BJ (cell line): ENCODE measurements around the gene MAP3K13. TPM values are rescaled to one million over a fixed set of nuclear protein-coding genes. Genes with fewer than 3 reads are reported as not detected.

Source experiments
- CTCF ChIA-PET: fragments of 350-600 bp; formaldehyde crosslinking; extraction: SDS; loops from one replicate; lab custom pipeline; 2021; ENCODE audit warnings: antibody characterized with exemption, inconsistent platforms; lab: Yijun Ruan, JAX
- POLR2A ChIA-PET: fragments of 300-600 bp; sonication (Branson Sonifier 250); formaldehyde crosslinking; extraction: SDS; loops from one replicate; lab custom pipeline; 2021; ENCODE audit warnings: antibody characterized with exemption; lab: Charles Lee
- DNase-seq: peaks from one replicate; pipeline ENCODE4 v3.0.0-alpha.2; 2011; ENCODE audit warnings: low read depth
- H3K27me3 ChIP-seq: 2 replicates; pipeline ENCODE4 v1.6.0; 2011; ENCODE audit warnings: low read length; ENCODE audit not compliant: control insufficient read depth, insufficient read depth
- H3K36me3 ChIP-seq: 2 replicates; pipeline ENCODE4 v1.5.1; 2011; ENCODE audit warnings: low read length; ENCODE audit not compliant: control insufficient read depth, insufficient read depth
- H3K4me3 ChIP-seq: 2 replicates; pipeline ENCODE4 v1.5.1; 2011; ENCODE audit warnings: low read depth, mild to moderate bottlenecking, control low read depth, low read length
- CTCF ChIP-seq: IDR thresholded peaks from 2 replicates; pipeline ENCODE4 v1.5.1; 2011; ENCODE audit warnings: low read depth, mild to moderate bottlenecking, control low read depth, inconsistent platforms, low read length, moderate library complexity; ENCODE audit not compliant: insufficient read depth
- polyA plus RNA-seq: library from polyadenylated mRNA; depleted of rRNA; stranded (reverse); fragments of >200 nt; gene quantifications from 2 replicates; pipeline ENCODE4 v1.2.3, GENCODE V29; 2011

Gene MAP3K13
- polyA plus RNA-seq, 1 experiment = 8.9 TPM

- peaks cover 3% of the 10 kb centered on the region for H3K27me3 ChIP-seq
- no peak for TF ChIP-seq CTCF
- no peaks in the 10 kb centered on the region for H3K36me3 ChIP-seq
- H3K4me3 ChIP-seq = no peak overlapping the region
- ChIA-PET CTCF (interaction anchor here (0.6 kb wide), 1 partner anchor 67 kb away, joined by 3 read pairs; no protein-coding TSS in a partner anchor), POLR2A (no interaction called here)
- no peak for DNase-seq
Observed at GRCh38 chr3:185507883-185508282, 144.9 kb downstream of the MAP3K13 start.

- peaks cover 2% of the 10 kb centered on the region for H3K27me3 ChIP-seq
- POLR2A ChIA-PET = no interaction called here
- H3K36me3 ChIP-seq = no peaks in the 10 kb centered on the region
- no peak for TF ChIP-seq CTCF
- DNase-seq = no peak
- CTCF ChIA-PET = interaction anchor here (0.6 kb wide), 1 partner anchor 68 kb away, joined by 3 read pairs; no protein-coding TSS in a partner anchor
- no peak overlapping the region for H3K4me3 ChIP-seq
Observed at GRCh38 chr3:185508335-185508991, 145.5 kb downstream of the MAP3K13 start.

- ChIA-PET POLR2A (no interaction called here), CTCF (no interaction called here)
- TF ChIP-seq CTCF = no peak
- H3K27me3 ChIP-seq = peaks cover 4% of the 10 kb centered on the region
- H3K4me3 ChIP-seq = no peak overlapping the region
- H3K36me3 ChIP-seq = no peaks in the 10 kb centered on the region
- DNase-seq = no peak
Observed at GRCh38 chr3:185511711-185512110, 148.8 kb downstream of the MAP3K13 start.

GRCh38 chr3:185517387-185518130 lies 154.6 kb downstream of the MAP3K13 start:
- peaks cover 7% of the 10 kb centered on the region for H3K27me3 ChIP-seq
- no peak for DNase-seq
- no peaks in the 10 kb centered on the region for H3K36me3 ChIP-seq
- TF ChIP-seq CTCF = no peak
- CTCF ChIA-PET = no interaction called here
- no peak overlapping the region for H3K4me3 ChIP-seq
- POLR2A ChIA-PET = no interaction called here

- H3K36me3 ChIP-seq = no peaks in the 10 kb centered on the region
- peaks cover 10% of the 10 kb centered on the region for H3K27me3 ChIP-seq
- no peak for TF ChIP-seq CTCF
- H3K4me3 ChIP-seq = no peak overlapping the region
- CTCF ChIA-PET = no interaction called here
- no peak for DNase-seq
- POLR2A ChIA-PET = no interaction called here
Observed at GRCh38 chr3:185519021-185519420, 156.1 kb downstream of the MAP3K13 start.
